GM23338 (cell line): ENCODE results near the gene KLHL22. TPM values are rescaled to one million over a fixed set of nuclear protein-coding genes. Genes with fewer than 3 reads are reported as not detected.

ENCODE experiments used
- ATAC-seq: fragments of 200-7000 bp; cut with Tn5 transposase; 3 replicates; pipeline ENCODE4 v1.9.1; 2020
- DNase-seq: peaks from one replicate; pipeline ENCODE4 v3.0.0-alpha.2; 2015; ENCODE audit warnings: low spot score
- H2AFZ ChIP-seq: fragments of 200-600 bp; sonication (generic); 2 replicates; pipeline ENCODE4 v1.8.0; 2016; ENCODE audit warnings: antibody characterized with exemption, mild to moderate bottlenecking, moderate library complexity
- H3F3A ChIP-seq: fragments of 200-600 bp; sonication (generic); replicated peaks from 2 replicates; pipeline ENCODE4 v1.8.0; 2017; ENCODE audit warnings: antibody characterized with exemption, mixed run types, low read depth
- H3K27ac ChIP-seq: fragments of 200-600 bp; sonication (generic); 2 replicates; pipeline ENCODE4 v1.6.1; 2016; ENCODE audit warnings: low read depth
- H3K27me3 ChIP-seq: fragments of 200-600 bp; sonication (generic); 2 replicates; pipeline ENCODE4 v1.8.0; 2016; ENCODE audit warnings: mild to moderate bottlenecking, mixed run types, moderate library complexity; ENCODE audit not compliant: insufficient read depth
- H3K36me3 ChIP-seq: fragments of 200-600 bp; sonication (generic); 2 replicates; pipeline ENCODE4 v1.8.0; 2016; ENCODE audit warnings: mild to moderate bottlenecking; ENCODE audit not compliant: insufficient read depth
- H3K4me1 ChIP-seq: fragments of 200-600 bp; sonication (generic); 2 replicates; pipeline ENCODE4 v1.8.0; 2016; ENCODE audit warnings: mild to moderate bottlenecking, moderate library complexity; ENCODE audit not compliant: insufficient read depth
- H3K4me2 ChIP-seq: fragments of 200-600 bp; sonication (generic); 2 replicates; pipeline ENCODE4 v1.7.1; 2017; ENCODE audit warnings: mixed run types
- H3K4me3 ChIP-seq: fragments of 200-600 bp; sonication (generic); 2 replicates; pipeline ENCODE4 v1.6.1; 2016; ENCODE audit warnings: mixed run types
- H3K79me2 ChIP-seq: fragments of 200-600 bp; sonication (generic); replicated peaks from 2 replicates; pipeline ENCODE4 v1.8.0; 2017; ENCODE audit warnings: mild to moderate bottlenecking; ENCODE audit not compliant: insufficient read depth
- H3K9me2 ChIP-seq: fragments of 200-600 bp; sonication (generic); 2 replicates; pipeline ENCODE4 v1.8.0; 2017; ENCODE audit not compliant: insufficient read depth
- H4K20me1 ChIP-seq: fragments of 200-600 bp; sonication (generic); replicated peaks from 2 replicates; pipeline ENCODE4 v1.8.0; 2017; ENCODE audit warnings: mild to moderate bottlenecking; ENCODE audit not compliant: insufficient read depth
- H3K27ac Mint-ChIP-seq: 2 replicates; pipeline ENCODE4 v1.8.0; 2020; ENCODE audit warnings: inconsistent platforms, mild to moderate bottlenecking, moderate library complexity, mixed read lengths
- H3K27me3 Mint-ChIP-seq: 3 replicates; pipeline ENCODE4 v1.8.0; 2022; ENCODE audit warnings: low read depth, mild to moderate bottlenecking, moderate library complexity, mixed read lengths, inconsistent platforms; ENCODE audit not compliant: insufficient read depth, poor library complexity
- H3K36me3 Mint-ChIP-seq: 3 replicates; pipeline ENCODE4 v1.8.0; 2021; ENCODE audit warnings: low read depth, mild to moderate bottlenecking, inconsistent platforms, moderate library complexity, mixed read lengths
- H3K4me1 Mint-ChIP-seq: 3 replicates; pipeline ENCODE4 v1.8.0; 2020; ENCODE audit warnings: mild to moderate bottlenecking, inconsistent platforms, mixed read lengths
- H3K4me3 Mint-ChIP-seq: 3 replicates; pipeline ENCODE4 v1.8.0; 2021; ENCODE audit warnings: moderate library complexity, mild to moderate bottlenecking, inconsistent platforms, mixed read lengths
- H3K9me3 Mint-ChIP-seq: 3 replicates; pipeline ENCODE4 v1.8.0; 2020; ENCODE audit warnings: moderate library complexity, mild to moderate bottlenecking, inconsistent platforms, mixed read lengths
- CREB1 ChIP-seq: fragments of 250-450 bp; sonication (Bioruptor Pico); IDR thresholded peaks from 2 replicates; pipeline ENCODE4 v1.5.0; 2020; ENCODE audit warnings: low read depth, mild to moderate bottlenecking, moderate library complexity
- CTCF ChIP-seq, 2 experiments: fragments of 200-600 bp in 1 of 2; sonication (generic) in 1 of 2; conservative IDR thresholded peaks; 2 replicates each; pipeline versions ENCODE4 v1.5.1 to v1.6.1; 2016 to 2017; ENCODE audit warnings: antibody characterized with exemption in 2 of 2, low read depth in 2 of 2, mild to moderate bottlenecking in 2 of 2, moderate library complexity in 1 of 2
- EZH2phosphoT487 ChIP-seq: fragments of 200-600 bp; sonication (generic); IDR thresholded peaks from one replicate; pipeline ENCODE4 v1.8.1; 2018; ENCODE audit warnings: antibody characterized with exemption; ENCODE audit not compliant: unreplicated experiment
- JUNB ChIP-seq: IDR thresholded peaks from one replicate; pipeline ENCODE4 v1.6.1; 2016; ENCODE audit warnings: antibody characterized with exemption; ENCODE audit not compliant: unreplicated experiment
- NANOG ChIP-seq: IDR thresholded peaks from 2 replicates; pipeline ENCODE4 v1.6.1; 2016; ENCODE audit warnings: antibody characterized with exemption, borderline replicate concordance
- POLR2AphosphoS5 ChIP-seq: IDR thresholded peaks from 2 replicates; pipeline ENCODE4 v1.6.1; 2016; ENCODE audit warnings: antibody characterized with exemption, low read depth
- STAT1 ChIP-seq: IDR thresholded peaks from one replicate; pipeline ENCODE4 v1.6.1; 2016; ENCODE audit warnings: antibody characterized with exemption; ENCODE audit not compliant: unreplicated experiment
- ZNF114 ChIP-seq: fragments of 250-450 bp; sonication (Bioruptor Pico); IDR thresholded peaks from 2 replicates; pipeline ENCODE4 v1.5.0; 2020; ENCODE audit warnings: mild to moderate bottlenecking, moderate library complexity
- ZNF331 ChIP-seq: fragments of 250-450 bp; sonication (Bioruptor Pico); IDR thresholded peaks from 2 replicates; pipeline ENCODE4 v1.5.0; 2020; ENCODE audit warnings: low read depth, mild to moderate bottlenecking, moderate library complexity
- polyA plus RNA-seq: library from polyadenylated mRNA; unstranded; fragments of >200 nt; fragmentation: Nextera tagmentation; extraction: Ambion mirVana; gene quantifications from 2 replicates; pipeline ENCODE4 v1.2.1, GENCODE V29; 2016
- total RNA-seq: library from RNA; depleted of rRNA; stranded (reverse); fragments of >200 nt; shearing (Covaris generic); gene quantifications from 2 replicates; pipeline ENCODE4 v1.2.3, GENCODE V29; 2014

The KLHL22 gene
- total and polyA plus RNA-seq, 2 experiments from 2014 or later = 2.4 to 16.0 TPM

- H3K4me1 Mint-ChIP-seq = peaks cover 6% of the 10 kb centered on the region
- peaks cover 14% of the 10 kb centered on the region for H3K27me3 Mint-ChIP-seq
- Histone ChIP-seq H3K27ac (no peak overlapping the region), H3F3A (no peaks in the 10 kb centered on the region), H3K79me2 (no peaks in the 10 kb centered on the region), H3K9me2 (0 out of 2 replicates have a peak, but pooled peaks cover 3% of the 10 kb centered on the region), H3K27me3 (no peaks in the 10 kb centered on the region), H3K4me2 (no peak overlapping the region), H2AFZ (no peak overlapping the region), H3K4me3 (no peak overlapping the region), H3K4me1 (no peaks in the 10 kb centered on the region), H4K20me1 (0 out of 2 replicates have a peak, but pooled peaks cover 3% of the 10 kb centered on the region), H3K36me3 (no peaks in the 10 kb centered on the region)
- H3K27ac Mint-ChIP-seq = no peak overlapping the region
- no peak for ATAC-seq
- no peaks in the 10 kb centered on the region; the same call in 2 of the 3 replicates for H3K36me3 Mint-ChIP-seq
- TF ChIP-seq STAT1 (no peak), ZNF331 (CRISPR knock-in tag) (no peak), JUNB (no peak), EZH2phosphoT487 (no peak), ZNF114 (CRISPR knock-in tag) (no peak), NANOG (no peak), CREB1 (CRISPR knock-in tag) (no peak)
- no peak overlapping the region for H3K4me3 Mint-ChIP-seq
- no peaks in the 10 kb centered on the region for H3K9me3 Mint-ChIP-seq
- no peak for DNase-seq
Observed at GRCh38 chr22:20486229-20486628, 9.4 kb downstream of the KLHL22 start.

GRCh38 chr22:20484948-20485683 is 10.5 kb downstream of the KLHL22 start:
- DNase-seq = no peak
- ATAC-seq = no peak
- H3K9me3 Mint-ChIP-seq = no peaks in the 10 kb centered on the region
- Histone ChIP-seq H3K36me3 (no peaks in the 10 kb centered on the region), H3K9me2 (0 out of 2 replicates have a peak, but pooled peaks cover 3% of the 10 kb centered on the region), H3K4me3 (no peak overlapping the region), H3F3A (no peaks in the 10 kb centered on the region), H2AFZ (no peak overlapping the region), H3K4me1 (no peaks in the 10 kb centered on the region), H3K27ac (no peak overlapping the region), H3K4me2 (no peak overlapping the region), H3K79me2 (no peaks in the 10 kb centered on the region), H4K20me1 (0 out of 2 replicates have a peak, but pooled peaks cover 3% of the 10 kb centered on the region), H3K27me3 (no peaks in the 10 kb centered on the region)
- no peaks in the 10 kb centered on the region; the same call in 2 of the 3 replicates for H3K36me3 Mint-ChIP-seq
- H3K4me1 Mint-ChIP-seq = peaks cover 6% of the 10 kb centered on the region
- TF ChIP-seq STAT1 (no peak), CREB1 (CRISPR knock-in tag) (no peak), CTCF (conservative IDR thresholded peaks at IDR 0.05; ENCODE audit: low read depth in 2 of 2) (no peak)
- H3K27me3 Mint-ChIP-seq = peaks cover 14% of the 10 kb centered on the region
- no peak overlapping the region for H3K27ac Mint-ChIP-seq
- H3K4me3 Mint-ChIP-seq = no peak overlapping the region

- no peak for DNase-seq
- H4K20me1 ChIP-seq = no peaks in the 10 kb centered on the region
- H3K27me3 ChIP-seq = no peaks in the 10 kb centered on the region
- Mint-ChIP-seq H3K4me1 (no peaks in the 10 kb centered on the region), H3K4me3 (no peak overlapping the region), H3K27ac (no peak overlapping the region), H3K27me3 (peaks cover 11% of the 10 kb centered on the region), H3K9me3 (no peaks in the 10 kb centered on the region), H3K36me3 (no peaks in the 10 kb centered on the region; the same call in 2 of the 3 replicates)
- H3K79me2 ChIP-seq = no peaks in the 10 kb centered on the region
- no peak overlapping the region for H3K4me2 ChIP-seq
- H3F3A ChIP-seq = no peaks in the 10 kb centered on the region
- H3K9me2 ChIP-seq = 0 out of 2 replicates have a peak, but pooled peaks cover 3% of the 10 kb centered on the region
- no peak overlapping the region for H3K27ac ChIP-seq
- H2AFZ ChIP-seq = no peak overlapping the region
- no peaks in the 10 kb centered on the region for H3K36me3 ChIP-seq
- ATAC-seq = no peak
- no peaks in the 10 kb centered on the region for H3K4me1 ChIP-seq
- H3K4me3 ChIP-seq = no peak overlapping the region
- TF ChIP-seq ZNF114 (CRISPR knock-in tag) (no peak), EZH2phosphoT487 (no peak), STAT1 (no peak), CTCF (conservative IDR thresholded peaks at IDR 0.05; ENCODE audit: low read depth in 2 of 2) (no peak), ZNF331 (CRISPR knock-in tag) (no peak), POLR2AphosphoS5 (no peak)
Observed at GRCh38 chr22:20483771-20484170, 11.8 kb downstream of the KLHL22 start.
